T-helper 2 cell treated with Interferon-gamma antibody and Interleukin-4, amounts not matched to agents 100 ng/mL and 5 ng/mL, for 36 hours (primary cell): Measurements from ENCODE around the gene AKAP6. TPM values are rescaled to one million over a fixed set of nuclear protein-coding genes. Genes with fewer than 3 reads are reported as not detected.

Experiments
- intact Hi-C: fragments of 100-400 bp; cut with micrococcal nuclease; formaldehyde crosslinking; loops from one replicate; pipeline ENCODE4 v1.15.1; 2023
- total RNA-seq: library from RNA; stranded (reverse); gene quantifications from 2 replicates; pipeline ENCODE4 v1.2.3, GENCODE V29; 2022

Gene AKAP6
- total RNA-seq, 1 donor from 2014 or later: 1.4 TPM

DNA sequence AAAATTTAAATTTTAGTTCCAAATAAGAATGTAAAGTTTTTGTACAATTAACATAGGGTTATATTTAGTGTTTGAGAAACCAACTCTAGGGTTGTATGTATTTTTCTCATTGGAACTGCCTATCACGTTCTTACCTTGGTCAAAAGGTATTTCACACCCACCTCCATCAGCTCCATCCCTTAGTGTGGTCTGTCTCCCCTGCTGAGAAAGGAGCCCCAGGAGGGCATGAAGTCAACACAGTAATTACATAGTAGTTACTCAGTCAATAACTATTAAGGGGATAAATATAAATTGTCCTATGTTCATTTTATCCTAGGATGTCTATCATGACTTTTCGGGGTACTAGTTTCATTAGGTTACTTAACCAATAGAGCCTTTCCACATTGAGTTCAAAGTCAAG lies 106.3 kb downstream of the AKAP6 start:
- intact Hi-C loops: no loop called here

GRCh38 chr14:32436993-32437392 lies 107.9 kb downstream of the AKAP6 start:
- intact Hi-C loops: no loop called here

- intact Hi-C loops: no loop called here
Measured at GRCh38 chr14:32438517-32438916, 109.4 kb downstream of the AKAP6 start.

- intact Hi-C loops: no loop called here
Measured at GRCh38 chr14:32443890-32444661, 115.0 kb downstream of the AKAP6 start.

DNA sequence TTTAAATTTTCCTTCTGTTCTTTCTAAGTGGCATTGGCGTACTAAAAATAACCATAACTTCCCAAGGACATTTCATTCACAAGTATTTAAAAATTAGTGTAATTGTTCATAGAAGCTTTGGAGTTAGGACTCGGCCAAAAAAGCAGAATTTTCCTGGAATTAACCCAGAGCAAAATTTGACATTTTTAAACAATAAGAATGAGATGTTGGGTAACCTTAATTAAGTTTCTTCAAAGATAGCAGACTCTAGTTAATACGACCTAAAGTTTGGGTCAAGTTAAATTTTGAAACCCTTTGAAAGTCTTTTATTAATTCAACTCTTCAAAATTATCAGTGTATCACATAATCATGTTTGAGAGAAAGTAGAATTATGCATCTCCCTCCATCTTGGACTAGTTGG lies 118.3 kb downstream of the AKAP6 start:
- intact Hi-C loops: no loop called here

- intact Hi-C loops: no loop called here
Measured at GRCh38 chr14:32449648-32450047, 120.5 kb downstream of the AKAP6 start.

DNA sequence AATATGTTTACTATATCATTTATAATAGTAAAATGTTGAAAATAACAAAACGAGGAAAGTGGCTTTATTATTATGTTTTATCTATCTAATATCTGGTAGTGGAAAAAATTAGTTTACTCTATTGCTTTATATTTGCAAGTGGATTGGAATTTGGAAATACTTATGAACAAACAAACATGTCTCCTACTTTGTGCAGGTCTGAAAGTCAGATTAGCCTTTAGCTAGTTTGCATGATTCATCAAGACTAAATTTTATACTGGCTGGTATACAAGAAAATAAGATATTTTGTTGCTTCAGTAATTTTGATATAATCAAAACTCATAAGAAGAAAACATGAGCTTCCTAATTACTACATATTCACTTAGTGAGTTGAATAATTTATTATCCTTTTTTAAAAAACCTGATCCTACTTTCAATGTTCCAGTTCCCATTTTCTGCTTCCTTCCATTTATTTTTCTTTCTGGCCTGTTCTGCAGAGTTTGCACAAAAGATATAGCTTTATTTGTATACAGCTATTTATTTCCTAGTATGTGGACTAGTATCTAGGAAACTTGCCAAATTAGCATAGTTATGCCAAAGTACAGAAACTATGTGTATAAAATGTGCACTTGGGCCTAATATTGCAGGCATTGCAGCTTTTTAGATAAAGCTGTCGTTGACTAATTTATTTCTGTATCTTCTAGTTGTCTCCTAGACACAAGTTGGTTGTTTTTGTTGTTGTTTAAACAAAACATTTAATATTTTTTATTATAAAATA lies 122.0 kb downstream of the AKAP6 start:
- intact Hi-C loops: no loop called here

- intact Hi-C loops: no loop called here
Measured at GRCh38 chr14:32453857-32454810, 125.0 kb downstream of the AKAP6 start.

DNA sequence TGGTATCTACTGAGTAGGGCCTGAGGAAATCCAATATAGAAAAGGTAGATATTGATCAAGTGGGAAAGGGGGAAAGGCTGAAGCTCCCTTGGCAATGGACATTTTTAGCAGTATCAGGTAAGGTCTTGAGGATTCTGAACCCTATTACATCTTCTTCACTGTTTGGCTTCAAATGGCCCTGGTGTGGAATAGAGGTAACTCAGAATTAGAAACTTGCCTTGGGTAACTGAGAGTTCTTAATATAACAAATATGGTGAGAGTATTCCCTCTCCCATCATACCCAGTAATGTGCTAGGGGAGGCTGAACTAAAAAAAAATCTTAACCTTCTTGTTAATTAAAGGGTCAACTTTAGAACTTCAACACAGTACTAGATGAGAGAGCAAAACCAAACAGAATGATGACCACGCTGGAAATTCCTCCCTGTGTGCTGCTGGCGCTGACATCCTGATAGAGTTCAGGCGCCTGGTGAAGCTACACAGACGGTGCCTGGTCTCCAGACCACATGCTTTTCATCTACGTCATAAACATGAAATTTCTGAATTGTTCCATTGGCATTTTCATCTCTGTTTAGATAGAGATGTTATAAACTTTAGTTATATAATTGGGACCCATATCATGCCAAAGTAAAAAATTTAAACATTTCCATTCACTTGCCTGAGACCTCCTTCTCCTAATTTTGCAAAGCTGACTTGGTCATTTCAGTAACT lies 128.3 kb downstream of the AKAP6 start:
- intact Hi-C loops: no loop called here

- intact Hi-C loops: no loop called here
Measured at GRCh38 chr14:32458720-32459119, 129.6 kb downstream of the AKAP6 start.

DNA sequence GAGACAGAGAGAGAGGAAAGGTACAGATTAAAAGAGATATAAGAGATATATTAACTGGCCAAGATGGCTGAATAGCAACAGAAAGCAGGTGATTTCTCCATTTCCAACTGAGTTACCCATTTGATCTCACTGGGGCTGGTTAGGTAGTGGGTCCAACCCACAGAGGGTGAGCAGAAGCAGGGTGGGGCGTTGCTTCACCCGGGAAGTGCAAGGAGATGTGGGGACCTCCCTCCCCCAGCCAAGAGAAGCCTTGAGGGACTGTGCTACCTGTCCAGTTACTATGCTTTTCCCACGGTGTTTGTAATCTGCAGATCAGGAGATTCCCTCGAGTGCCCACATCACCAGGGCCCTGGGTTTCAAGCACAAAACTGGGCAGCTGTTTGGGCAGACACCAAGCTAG lies 131.2 kb downstream of the AKAP6 start:
- intact Hi-C loops: loop anchor here (10.0 kb wide), 1 partner anchor 205 kb away; no protein-coding TSS in a partner anchor

DNA sequence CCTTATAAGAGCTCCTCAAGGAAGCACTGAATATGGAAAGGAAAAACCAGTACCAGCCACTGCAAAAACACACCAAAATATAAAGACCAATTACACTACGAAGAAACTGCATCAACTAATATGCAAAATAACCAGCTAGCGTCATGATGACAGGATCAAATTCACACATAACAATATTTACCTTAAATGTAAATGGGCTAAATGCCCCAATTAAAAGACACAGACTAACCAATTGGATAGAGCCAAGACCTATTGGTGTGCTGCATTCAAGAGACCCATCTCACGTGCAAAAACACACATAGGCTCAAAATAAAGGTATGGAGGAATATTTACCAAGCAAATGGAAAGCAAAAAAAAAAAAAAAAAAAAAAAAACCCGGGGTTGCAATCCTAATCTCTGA lies 133.5 kb downstream of the AKAP6 start:
- intact Hi-C loops: loop anchor here (10.0 kb wide), 1 partner anchor 208 kb away; no protein-coding TSS in a partner anchor

GRCh38 chr14:32468955-32469354 lies 139.9 kb downstream of the AKAP6 start:
- intact Hi-C loops: loop anchor here (5.0 to 10.0 kb wide), 2 partner anchors 214 to 542 kb away; no protein-coding TSS in a partner anchor

GRCh38 chr14:32469388-32470160 lies 140.5 kb downstream of the AKAP6 start:
- intact Hi-C loops: loop anchor here (5.0 to 10.0 kb wide), 2 partner anchors 215 to 542 kb away; no protein-coding TSS in a partner anchor

- intact Hi-C loops: no loop called here
Measured at GRCh38 chr14:32470161-32470715, 141.1 kb downstream of the AKAP6 start.

GRCh38 chr14:32471181-32471580 lies 142.1 kb downstream of the AKAP6 start:
- intact Hi-C loops: no loop called here

- intact Hi-C loops: no loop called here
Measured at GRCh38 chr14:32472076-32472475, 143.0 kb downstream of the AKAP6 start.

- intact Hi-C loops: no loop called here
Measured at GRCh38 chr14:32472512-32473463, 143.7 kb downstream of the AKAP6 start.
